ENCODE results near the gene DHDH. TPM values are rescaled to one million over a fixed set of nuclear protein-coding genes. Genes with fewer than 3 reads are reported as not detected.
"Not testable (repeated sequence)": the region's sequence is repeated elsewhere in the genome, so short reads cannot be mapped to it uniquely, and the experiment has no call there.

The DHDH gene
- polyA plus RNA-seq, 3 donors, result 0.38 TPM; not detected in 2

DNA sequence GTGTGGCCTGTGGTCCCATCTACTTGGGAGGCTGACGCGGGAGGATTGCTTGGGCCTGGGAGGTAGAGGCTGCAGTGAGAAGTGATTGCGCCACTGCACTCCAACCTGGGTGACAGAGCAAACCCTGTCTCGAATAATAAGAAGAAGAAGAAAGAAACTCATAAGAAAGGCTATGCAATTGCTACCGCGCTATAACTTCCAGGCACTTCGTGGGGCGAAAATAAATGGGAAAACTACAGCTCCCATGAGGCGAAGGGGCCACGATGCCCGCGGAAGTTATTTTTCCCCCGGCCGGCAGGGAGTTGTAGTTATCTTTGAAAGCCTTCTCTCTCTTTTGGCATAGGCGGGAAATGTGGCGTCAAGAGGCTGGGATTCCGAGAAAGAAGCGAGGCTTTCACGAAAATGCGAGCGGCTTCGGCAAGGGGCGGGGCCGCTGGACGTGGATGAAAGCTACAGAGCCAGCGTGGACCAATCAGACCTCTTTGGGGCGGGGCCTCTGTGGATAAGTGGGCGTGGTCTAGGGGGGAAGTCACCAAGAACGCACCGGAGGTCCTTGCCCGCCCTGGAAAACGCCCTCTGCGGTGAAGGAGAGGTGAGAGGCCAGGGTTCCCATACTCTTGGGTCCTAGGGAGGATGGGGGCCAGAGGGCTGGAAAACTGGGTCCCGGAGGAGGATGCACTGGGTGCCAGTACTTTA, 33.6 kb upstream of the DHDH start, which contains the start of gene NUCB1:
NUCB1 (plus strand) TSS at position 532 of the 696 bp plus-strand sequence. CDS start 485 bp downstream, outside the sequence.
- Histone ChIP-seq H3K27ac (ENCODE audit: low read depth in 1 of 2, low read length in 2 of 2) (peak within 1 kb of the TSS; percentile 85), H3K4me1 (ENCODE audit: control insufficient read depth in 1 of 2, insufficient read depth in 2 of 2, low read length in 2 of 2) (peaks cover 35 to 46% of the 10 kb centered on the region in 2 donors), H3K4me3 (replicated peaks in 1 of 3; ENCODE audit: low read depth in 2 of 3, low read length in 3 of 3) (peak within 1 kb of the TSS; percentile 66 to 100 (median 79)), H4K20me1 (ENCODE audit: insufficient read depth, low read length) (peaks cover 30% of the 10 kb centered on the region), H3K9me3 (replicated peaks in 1 of 2; ENCODE audit: control insufficient read depth in 1 of 2, insufficient read depth in 1 of 2, low read length in 2 of 2) (no peaks in the 10 kb centered on the region), H2AFZ (ENCODE audit: insufficient read depth, low read depth, low read length, poor library complexity, severe bottlenecking) (peak within 1 kb of the TSS; percentile 91), H3K36me3 (replicated peaks in 1 of 2; ENCODE audit: control insufficient read depth in 1 of 2, insufficient read depth in 2 of 2, low read length in 2 of 2) (peaks cover 6 to 12% of the 10 kb centered on the region in 2 donors), H3K79me2 (ENCODE audit: insufficient read depth, low read length) (peaks cover 28% of the 10 kb centered on the region), H3K27me3 (ENCODE audit: control insufficient read depth in 2 of 2, insufficient read depth in 2 of 2, low read length in 2 of 2) (peaks cover 4 to 20% of the 10 kb centered on the region in 2 donors), H3K4me2 (replicated peaks; ENCODE audit: extremely low read depth, low read length, poor library complexity, severe bottlenecking) (peak within 1 kb of the TSS; percentile 98), H3K9ac (ENCODE audit: insufficient read depth, low read length, poor library complexity, severe bottlenecking) (peak within 1 kb of the TSS; percentile 78)
- Mint-ChIP-seq H3K27ac (peak within 1 kb of the TSS; percentile 92 to 98 (median 97)), H3K9me3 (peaks cover 0 to 16% (median 7%) of the 10 kb centered on the region in 7 donors), H3K4me1 (peaks cover 32% of the 10 kb centered on the region), H3K4me3 (peak within 1 kb of the TSS; percentile 91 to 96), H3K27me3 (ENCODE audit: low read depth in 3 of 3) (peaks cover 25 to 29% (median 28%) of the 10 kb centered on the region in 3 donors), H3K36me3 (peaks cover 17 to 24% of the 10 kb centered on the region in 2 donors)
- TF ChIP-seq, protein P1, sequence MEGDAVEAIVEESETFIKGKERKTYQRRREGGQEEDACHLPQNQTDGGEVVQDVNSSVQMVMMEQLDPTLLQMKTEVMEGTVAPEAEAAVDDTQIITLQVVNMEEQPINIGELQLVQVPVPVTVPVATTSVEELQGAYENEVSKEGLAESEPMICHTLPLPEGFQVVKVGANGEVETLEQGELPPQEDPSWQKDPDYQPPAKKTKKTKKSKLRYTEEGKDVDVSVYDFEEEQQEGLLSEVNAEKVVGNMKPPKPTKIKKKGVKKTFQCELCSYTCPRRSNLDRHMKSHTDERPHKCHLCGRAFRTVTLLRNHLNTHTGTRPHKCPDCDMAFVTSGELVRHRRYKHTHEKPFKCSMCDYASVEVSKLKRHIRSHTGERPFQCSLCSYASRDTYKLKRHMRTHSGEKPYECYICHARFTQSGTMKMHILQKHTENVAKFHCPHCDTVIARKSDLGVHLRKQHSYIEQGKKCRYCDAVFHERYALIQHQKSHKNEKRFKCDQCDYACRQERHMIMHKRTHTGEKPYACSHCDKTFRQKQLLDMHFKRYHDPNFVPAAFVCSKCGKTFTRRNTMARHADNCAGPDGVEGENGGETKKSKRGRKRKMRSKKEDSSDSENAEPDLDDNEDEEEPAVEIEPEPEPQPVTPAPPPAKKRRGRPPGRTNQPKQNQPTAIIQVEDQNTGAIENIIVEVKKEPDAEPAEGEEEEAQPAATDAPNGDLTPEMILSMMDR (IDR thresholded peaks at IDR 0.05), result no peak
- DNase-seq, result peak; percentile 93 to 97 (median 94)
- intact Hi-C loops (cut with micrococcal nuclease), result loop anchor here in 1 of 2 donors (5.0 kb wide), 2 partner anchors 52 to 72 kb away; partner anchors contain the start of gene BAX
- under 1% methylated on average over 19 of the region's 34 CpGs for WGBS (ENCODE audit: insufficient coverage)

DNA sequence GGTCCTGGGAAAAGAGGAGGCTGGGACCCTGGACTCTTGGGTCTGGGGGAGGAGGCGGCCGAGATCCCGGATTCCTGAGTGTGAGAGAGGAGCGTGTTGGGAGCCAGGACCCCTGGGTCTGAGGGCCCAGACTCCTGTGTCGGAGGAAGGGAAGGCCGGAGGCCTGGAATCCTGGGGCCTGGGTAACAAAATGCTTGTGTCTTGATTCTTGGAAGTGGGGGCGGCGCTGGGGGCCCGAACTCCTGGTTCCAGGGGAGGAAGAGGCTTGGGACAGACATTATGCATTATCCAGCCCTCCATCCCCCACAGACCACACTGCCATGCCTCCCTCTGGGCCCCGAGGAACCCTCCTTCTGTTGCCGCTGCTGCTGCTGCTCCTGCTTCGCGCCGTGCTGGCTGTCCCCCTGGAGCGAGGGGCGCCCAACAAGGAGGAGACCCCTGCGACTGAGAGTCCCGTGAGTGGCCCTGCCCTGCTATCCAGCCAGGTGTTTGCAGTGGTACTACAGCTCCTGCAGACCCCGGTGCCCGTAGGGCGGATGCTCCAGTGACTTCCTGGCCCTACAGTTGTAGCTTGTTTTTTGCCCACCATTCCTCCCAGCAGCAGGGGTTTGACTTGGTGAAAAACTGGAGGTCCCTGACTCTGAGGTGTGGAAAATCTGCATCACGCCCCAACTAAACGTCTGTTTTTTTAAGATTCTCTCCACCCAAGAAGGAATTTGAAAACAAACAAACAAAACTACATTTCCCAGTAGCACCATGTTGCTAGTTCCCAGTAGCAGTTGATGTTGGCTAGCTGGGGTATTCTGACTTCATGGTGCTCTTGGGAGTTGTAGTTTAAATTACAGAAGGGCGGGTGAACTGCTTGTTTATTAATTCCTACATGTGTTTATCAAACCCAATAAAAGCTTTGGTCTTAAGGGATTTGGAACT, 32.8 kb upstream of the DHDH start:
- peak overlapping the region; percentile 85 for H3K27ac ChIP-seq (ENCODE audit: low read depth in 1 of 2, low read length in 2 of 2)
- H3K4me2 ChIP-seq (replicated peaks; ENCODE audit: extremely low read depth, low read length, poor library complexity, severe bottlenecking), result peak overlapping the region; percentile 98
- Mint-ChIP-seq H3K27ac (peak overlapping the region; percentile 92 to 98 (median 97)), H3K4me1 (peaks cover 27% of the 10 kb centered on the region), H3K27me3 (ENCODE audit: low read depth in 3 of 3) (peaks cover 17 to 21% (median 20%) of the 10 kb centered on the region in 3 donors), H3K36me3 (peaks cover 24 to 28% of the 10 kb centered on the region in 2 donors), H3K4me3 (peak overlapping the region; percentile 91 to 96), H3K9me3 (peaks cover 0 to 8% (median 3%) of the 10 kb centered on the region in 7 donors)
- H3K4me3 ChIP-seq (replicated peaks in 1 of 3; ENCODE audit: low read depth in 2 of 3, low read length in 3 of 3), result peak overlapping the region; percentile 66 to 100 (median 79)
- intact Hi-C loops (cut with micrococcal nuclease), result loop anchor here in 1 of 2 donors (5.0 kb wide), 1 partner anchor 52 kb away; the partner anchor contains the start of gene BAX
- no peaks in the 10 kb centered on the region for H3K9me3 ChIP-seq (replicated peaks in 1 of 2; ENCODE audit: control insufficient read depth in 1 of 2, insufficient read depth in 1 of 2, low read length in 2 of 2)
- peaks cover 35 to 41% of the 10 kb centered on the region in 2 donors for H3K4me1 ChIP-seq (ENCODE audit: control insufficient read depth in 1 of 2, insufficient read depth in 2 of 2, low read length in 2 of 2)
- peak overlapping the region; percentile 91 for H2AFZ ChIP-seq (ENCODE audit: insufficient read depth, low read depth, low read length, poor library complexity, severe bottlenecking)
- peak in 1 of 3 donors; percentile 34 for DNase-seq
- peak overlapping the region; percentile 78 for H3K9ac ChIP-seq (ENCODE audit: insufficient read depth, low read length, poor library complexity, severe bottlenecking)
- H3K27me3 ChIP-seq (ENCODE audit: control insufficient read depth in 2 of 2, insufficient read depth in 2 of 2, low read length in 2 of 2), result peaks cover 0 to 12% of the 10 kb centered on the region in 2 donors
- H4K20me1 ChIP-seq (ENCODE audit: insufficient read depth, low read length), result peaks cover 35% of the 10 kb centered on the region
- H3K36me3 ChIP-seq (replicated peaks in 1 of 2; ENCODE audit: control insufficient read depth in 1 of 2, insufficient read depth in 2 of 2, low read length in 2 of 2), result peaks cover 14 to 20% of the 10 kb centered on the region in 2 donors
- H3K79me2 ChIP-seq (ENCODE audit: insufficient read depth, low read length), result peaks cover 28% of the 10 kb centered on the region
- 7% methylated on average over 14 of the region's 24 CpGs for WGBS (ENCODE audit: insufficient coverage)
- TF ChIP-seq, protein P1 (IDR thresholded peaks at IDR 0.05), result no peak

DNA sequence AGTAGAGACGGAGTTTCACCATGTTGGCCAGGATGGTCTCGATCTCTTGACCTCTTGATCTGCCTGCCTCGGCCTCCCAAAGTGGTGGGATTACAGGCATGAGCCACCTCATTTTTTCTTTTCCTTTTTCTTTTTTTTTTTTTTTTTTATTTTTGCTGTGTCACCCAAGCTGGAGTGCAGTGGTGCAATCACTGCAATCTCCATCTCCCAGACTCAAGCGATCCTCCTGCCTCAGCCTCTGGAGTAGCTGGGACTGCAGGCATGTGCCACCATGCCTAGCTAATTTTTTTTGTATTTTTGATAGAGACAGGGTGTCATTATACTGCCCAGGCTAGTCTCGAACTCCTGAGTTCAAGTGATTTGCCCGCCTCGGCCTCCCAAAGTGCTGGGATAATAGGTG, 31.2 kb upstream of the DHDH start:
- peaks cover 31 to 36% of the 10 kb centered on the region in 2 donors for H3K4me1 ChIP-seq (ENCODE audit: control insufficient read depth in 1 of 2, insufficient read depth in 2 of 2, low read length in 2 of 2)
- DNase-seq; H3K9ac ChIP-seq (ENCODE audit: insufficient read depth, low read length, poor library complexity, severe bottlenecking); H3K9me3 ChIP-seq (replicated peaks in 1 of 2; ENCODE audit: control insufficient read depth in 1 of 2, insufficient read depth in 1 of 2, low read length in 2 of 2); H3K27me3 ChIP-seq (ENCODE audit: control insufficient read depth in 2 of 2, insufficient read depth in 2 of 2, low read length in 2 of 2); H3K27ac ChIP-seq (ENCODE audit: low read depth in 1 of 2, low read length in 2 of 2); H2AFZ ChIP-seq (ENCODE audit: insufficient read depth, low read depth, low read length, poor library complexity, severe bottlenecking); H3K4me3 Mint-ChIP-seq; H3K9me3 Mint-ChIP-seq; H3K4me2 ChIP-seq (replicated peaks; ENCODE audit: extremely low read depth, low read length, poor library complexity, severe bottlenecking); H3K4me3 ChIP-seq (replicated peaks in 1 of 3; ENCODE audit: low read depth in 2 of 3, low read length in 3 of 3); H3K27me3 Mint-ChIP-seq (ENCODE audit: low read depth in 3 of 3): not testable (repeated sequence)
- 100% methylated on average over 4 of the region's 7 CpGs for WGBS (ENCODE audit: insufficient coverage)
- Mint-ChIP-seq H3K36me3 (peaks cover 33 to 42% of the 10 kb centered on the region in 2 donors), H3K4me1 (peaks cover 18% of the 10 kb centered on the region), H3K27ac (peak overlapping the region in 3 of 7 donors; percentile 52 to 62 (median 60))
- peaks cover 19 to 33% of the 10 kb centered on the region in 2 donors for H3K36me3 ChIP-seq (replicated peaks in 1 of 2; ENCODE audit: control insufficient read depth in 1 of 2, insufficient read depth in 2 of 2, low read length in 2 of 2)
- H3K79me2 ChIP-seq (ENCODE audit: insufficient read depth, low read length), result peaks cover 28% of the 10 kb centered on the region
- H4K20me1 ChIP-seq (ENCODE audit: insufficient read depth, low read length), result peaks cover 35% of the 10 kb centered on the region
- intact Hi-C loops (cut with micrococcal nuclease), result loop anchor here in 1 of 2 donors (5.0 kb wide), 1 partner anchor 50 kb away; the partner anchor contains the start of gene BAX

Data from CD14-positive monocyte (primary cell).